PC-9 (cell line): ENCODE results near the gene TRA2B. TPM values are rescaled to one million over a fixed set of nuclear protein-coding genes. Genes with fewer than 3 reads are reported as not detected.

Source experiments
- BruUV-seq: library from RNA; stranded (reverse); fragments of 400-500 nt; replicated peaks from 2 replicates; lab custom pipeline; 2021; lab: Mats Ljungman, UMichigan
- CTCF ChIA-PET: fragments of 300-600 bp; sonication (Branson Sonifier 250); formaldehyde crosslinking; loops from one replicate; lab custom pipeline; 2022; ENCODE audit warnings: antibody characterized with exemption; lab: Charles Lee
- POLR2A ChIA-PET: fragments of 300-600 bp; sonication (Branson Sonifier 250); formaldehyde crosslinking; loops from one replicate; lab custom pipeline; 2022; ENCODE audit warnings: antibody characterized with exemption; ENCODE audit not compliant: unreplicated experiment; lab: Charles Lee
- DNase-seq, 2 experiments: peaks; one replicate each; pipeline versions ENCODE4 v3.0.0 to v3.0.0-alpha.2; 2015 to 2022; ENCODE audit warnings: mixed read lengths in 1 of 2
- H2AFZ ChIP-seq: fragments of 200-600 bp; sonication (generic); 2 replicates; pipeline ENCODE4 v1.8.1; 2017; ENCODE audit warnings: antibody characterized with exemption
- H3F3A ChIP-seq: fragments of 200-600 bp; sonication (generic); 2 replicates; pipeline ENCODE4 v1.8.1; 2017; ENCODE audit warnings: antibody characterized with exemption, mild to moderate bottlenecking, low read depth; ENCODE audit not compliant: insufficient read depth
- H3K27ac ChIP-seq: fragments of 200-600 bp; sonication (generic); 2 replicates; pipeline ENCODE4 v1.6.1; 2016; ENCODE audit warnings: mixed run types
- H3K27me3 ChIP-seq: fragments of 200-600 bp; sonication (generic); 2 replicates; pipeline ENCODE4 v1.6.1; 2016; ENCODE audit warnings: low read depth, mixed run types; ENCODE audit not compliant: insufficient read depth
- H3K36me3 ChIP-seq: fragments of 200-600 bp; sonication (generic); 2 replicates; pipeline ENCODE4 v1.6.1; 2016; ENCODE audit warnings: low read depth, mixed run types
- H3K4me1 ChIP-seq: fragments of 200-600 bp; sonication (generic); replicated peaks from 2 replicates; pipeline ENCODE4 v1.6.1; 2016; ENCODE audit warnings: mixed run types; ENCODE audit not compliant: insufficient read depth
- H3K4me2 ChIP-seq: fragments of 200-600 bp; sonication (generic); 2 replicates; pipeline ENCODE4 v1.6.1; 2017; ENCODE audit warnings: mixed run types
- H3K4me3 ChIP-seq: fragments of 200-600 bp; sonication (generic); 2 replicates; pipeline ENCODE4 v1.6.1; 2016; ENCODE audit warnings: mixed run types
- H3K79me2 ChIP-seq: fragments of 200-600 bp; sonication (generic); 2 replicates; pipeline ENCODE4 v1.6.1; 2017; ENCODE audit warnings: low read depth, mixed run types
- H3K9me2 ChIP-seq: fragments of 200-600 bp; sonication (generic); 2 replicates; pipeline ENCODE4 v1.8.1; 2017; ENCODE audit warnings: mild to moderate bottlenecking; ENCODE audit not compliant: insufficient read depth
- H3K9me3 ChIP-seq: fragments of 200-600 bp; sonication (generic); 2 replicates; pipeline ENCODE4 v1.8.1; 2016; ENCODE audit warnings: low read depth; ENCODE audit not compliant: insufficient read depth
- H4K20me1 ChIP-seq: fragments of 200-600 bp; sonication (generic); 2 replicates; pipeline ENCODE4 v1.8.1; 2017; ENCODE audit not compliant: insufficient read depth
- EZH2 ChIP-seq: fragments of 200-600 bp; sonication (generic); IDR thresholded peaks from 2 replicates; pipeline ENCODE4 v1.8.0; 2017; ENCODE audit warnings: antibody characterized with exemption, low read depth
- intact Hi-C: fragments of 100-400 bp; cut with micrococcal nuclease; formaldehyde crosslinking; loops from one replicate; pipeline ENCODE4 v1.10.0; 2022; ENCODE audit not compliant: unreplicated experiment
- total RNA-seq: library from RNA; stranded (reverse); gene quantifications from 2 replicates; pipeline ENCODE4 v1.2.3, GENCODE V29; 2021
- TF ChIP-seq, protein P1 (sequence below): fragments of 200-600 bp; sonication (generic); conservative IDR thresholded peaks from 2 replicates; pipeline ENCODE4 v1.6.1; 2017; ENCODE audit warnings: mixed run types, antibody characterized with exemption, mild to moderate bottlenecking, moderate library complexity

TRA2B gene
- total RNA-seq, 1 experiment from 2014 or later, result 158 TPM

DNA sequence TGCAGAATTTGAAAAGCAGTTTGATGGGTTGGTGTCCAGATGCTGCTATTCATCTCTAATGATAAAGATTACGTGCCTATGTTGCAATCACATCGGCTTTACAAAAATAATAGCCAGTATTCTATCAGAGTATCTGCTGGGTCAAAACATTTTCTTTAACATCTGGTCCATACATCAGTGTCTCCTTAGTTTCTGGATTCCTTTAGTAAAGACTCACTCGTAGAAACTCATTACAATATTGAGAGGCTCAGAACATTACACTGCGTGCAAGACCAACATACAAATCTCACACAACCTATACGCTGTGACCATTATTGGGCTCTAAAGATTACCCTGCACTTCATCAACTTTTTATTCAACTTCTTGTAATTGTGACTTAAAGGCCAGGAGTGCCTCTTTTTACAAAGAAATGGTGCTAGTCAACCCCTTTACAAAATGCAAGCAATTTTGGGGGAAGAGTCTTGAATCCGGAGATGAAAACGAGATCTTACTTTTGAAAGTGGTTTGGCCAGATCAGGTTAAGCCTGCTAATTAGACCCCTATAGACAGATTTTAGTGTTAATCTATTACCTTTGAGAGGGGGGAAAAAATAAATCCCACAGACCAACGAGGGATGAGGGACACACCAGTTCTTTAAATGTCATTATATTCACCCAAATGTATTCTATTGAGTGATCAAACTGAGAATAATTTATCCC lies 2.9 kb downstream of the TRA2B start:
- Histone ChIP-seq H3K9me3 (no peaks in the 10 kb centered on the region), H3K4me1 (peaks cover 64% of the 10 kb centered on the region), H3F3A (peaks cover 85% of the 10 kb centered on the region), H3K79me2 (peaks cover 79% of the 10 kb centered on the region), H3K36me3 (peaks cover 57% of the 10 kb centered on the region), H2AFZ (no peak overlapping the region), H4K20me1 (peaks cover 72% of the 10 kb centered on the region), H3K27me3 (no peaks in the 10 kb centered on the region), H3K9me2 (no peaks in the 10 kb centered on the region), H3K4me3 (peak overlapping the region; percentile 98), H3K27ac (peak overlapping the region; percentile 95), H3K4me2 (peak overlapping the region; percentile 97)
- TF ChIP-seq EZH2, result no peak
- TF ChIP-seq, protein P1, sequence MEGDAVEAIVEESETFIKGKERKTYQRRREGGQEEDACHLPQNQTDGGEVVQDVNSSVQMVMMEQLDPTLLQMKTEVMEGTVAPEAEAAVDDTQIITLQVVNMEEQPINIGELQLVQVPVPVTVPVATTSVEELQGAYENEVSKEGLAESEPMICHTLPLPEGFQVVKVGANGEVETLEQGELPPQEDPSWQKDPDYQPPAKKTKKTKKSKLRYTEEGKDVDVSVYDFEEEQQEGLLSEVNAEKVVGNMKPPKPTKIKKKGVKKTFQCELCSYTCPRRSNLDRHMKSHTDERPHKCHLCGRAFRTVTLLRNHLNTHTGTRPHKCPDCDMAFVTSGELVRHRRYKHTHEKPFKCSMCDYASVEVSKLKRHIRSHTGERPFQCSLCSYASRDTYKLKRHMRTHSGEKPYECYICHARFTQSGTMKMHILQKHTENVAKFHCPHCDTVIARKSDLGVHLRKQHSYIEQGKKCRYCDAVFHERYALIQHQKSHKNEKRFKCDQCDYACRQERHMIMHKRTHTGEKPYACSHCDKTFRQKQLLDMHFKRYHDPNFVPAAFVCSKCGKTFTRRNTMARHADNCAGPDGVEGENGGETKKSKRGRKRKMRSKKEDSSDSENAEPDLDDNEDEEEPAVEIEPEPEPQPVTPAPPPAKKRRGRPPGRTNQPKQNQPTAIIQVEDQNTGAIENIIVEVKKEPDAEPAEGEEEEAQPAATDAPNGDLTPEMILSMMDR, result no peak
- DNase-seq, result no peak
- intact Hi-C loops, result loop anchor here (2.0 to 5.0 kb wide), 2 partner anchors 172 to 274 kb away; partner anchors contain the start of gene ETV5
- ChIA-PET POLR2A (interaction anchor here (0.5 kb wide), 1 partner anchor 25 kb away, joined by 10 read pairs; no protein-coding TSS in a partner anchor), CTCF (no interaction called here)
- no TSS peak for BruUV-seq

GRCh38 chr3:185934174-185934557 lies 3.6 kb downstream of the TRA2B start:
- H3F3A ChIP-seq, result peaks cover 83% of the 10 kb centered on the region
- POLR2A ChIA-PET, result interaction anchor here (0.7 kb wide), 1 partner anchor 214 kb away, joined by 4 read pairs; no protein-coding TSS in a partner anchor
- H3K4me1 ChIP-seq, result peaks cover 67% of the 10 kb centered on the region
- DNase-seq, result no peak
- no peaks in the 10 kb centered on the region for H3K27me3 ChIP-seq
- peak overlapping the region; percentile 97 for H3K4me2 ChIP-seq
- peak overlapping the region; percentile 95 for H3K27ac ChIP-seq
- intact Hi-C loops, result loop anchor here (2.0 to 5.0 kb wide), 2 partner anchors 173 to 273 kb away; partner anchors contain the start of gene ETV5
- no peaks in the 10 kb centered on the region for H3K9me2 ChIP-seq
- no TSS peak for BruUV-seq
- peaks cover 86% of the 10 kb centered on the region for H3K79me2 ChIP-seq
- H4K20me1 ChIP-seq, result peaks cover 80% of the 10 kb centered on the region
- TF ChIP-seq, protein P1, result no peak
- TF ChIP-seq EZH2, result no peak
- CTCF ChIA-PET, result no interaction called here
- H3K9me3 ChIP-seq, result no peaks in the 10 kb centered on the region
- peak overlapping the region; percentile 98 for H3K4me3 ChIP-seq
- H3K36me3 ChIP-seq, result peaks cover 65% of the 10 kb centered on the region
- H2AFZ ChIP-seq, result no peak overlapping the region

DNA sequence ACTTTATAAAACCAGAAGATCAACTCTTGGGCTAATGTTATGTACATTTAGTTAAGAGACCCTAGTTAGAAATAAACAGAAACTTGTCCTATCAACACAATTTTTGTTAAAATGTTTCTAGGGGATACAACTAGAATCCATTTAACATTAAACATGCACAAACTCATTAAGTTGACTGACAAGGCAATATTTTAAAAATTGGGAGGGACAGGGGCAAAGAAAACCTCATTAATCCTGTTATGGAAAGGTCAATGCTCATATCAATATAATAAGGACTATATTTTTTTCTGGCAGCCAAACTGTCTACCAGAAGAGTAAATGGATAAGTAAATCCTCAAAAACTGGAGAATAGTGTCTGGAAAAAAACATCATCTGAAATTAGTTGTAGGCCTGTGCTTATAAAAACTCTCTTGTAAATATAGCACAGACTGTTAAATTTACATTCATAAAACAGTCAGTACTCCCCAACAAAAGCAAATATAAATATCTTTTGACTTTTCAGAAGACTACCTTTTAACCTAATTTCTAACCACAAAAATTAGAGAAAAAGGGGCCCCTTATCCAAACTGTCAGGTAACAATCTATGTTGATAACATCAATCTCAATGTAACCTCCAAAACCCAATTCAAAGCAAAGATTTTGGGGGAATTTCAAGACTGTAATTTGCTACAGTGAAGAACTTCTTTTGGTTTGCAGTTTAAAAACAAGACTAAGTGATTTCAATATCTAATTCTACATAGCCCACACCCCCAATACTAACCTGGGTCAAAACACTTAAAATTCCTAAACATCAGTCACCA lies 4.2 kb downstream of the TRA2B start:
- no peak for TF ChIP-seq EZH2
- TF ChIP-seq, protein P1, result no peak
- peaks cover 71% of the 10 kb centered on the region for H3K36me3 ChIP-seq
- peak overlapping the region; percentile 98 for H3K4me3 ChIP-seq

More for the DNA sequence above, 4.2 kb downstream of the TRA2B start:
- Histone ChIP-seq H3K79me2 (peaks cover 92% of the 10 kb centered on the region), H3K9me2 (no peaks in the 10 kb centered on the region), H4K20me1 (peaks cover 86% of the 10 kb centered on the region), H3K4me2 (peak overlapping the region; percentile 97), H2AFZ (no peak overlapping the region), H3F3A (peaks cover 83% of the 10 kb centered on the region), H3K9me3 (no peaks in the 10 kb centered on the region), H3K4me1 (peaks cover 73% of the 10 kb centered on the region), H3K27ac (peak overlapping the region; percentile 95), H3K27me3 (no peaks in the 10 kb centered on the region)
- no peak for DNase-seq
- intact Hi-C loops, result loop anchor here (2.0 to 5.0 kb wide), 2 partner anchors 174 to 273 kb away; partner anchors contain the start of gene ETV5
- ChIA-PET CTCF (no interaction called here), POLR2A (interaction anchor here (0.7 kb wide), 1 partner anchor 214 kb away, joined by 4 read pairs; no protein-coding TSS in a partner anchor)
- no TSS peak for BruUV-seq
